Peyer's patch (tissue), 4 donors: Measurements from ENCODE around the gene NPAP1. TPM values are rescaled to one million over a fixed set of nuclear protein-coding genes. Genes with fewer than 3 reads are reported as not detected.
"Not testable (repeated sequence)": the region's sequence is repeated elsewhere in the genome, so short reads cannot be mapped to it uniquely, and the experiment has no call there.

Experiments
- DNase-seq, 3 donors: peaks; one replicate each; pipeline ENCODE4 v3.0.0-alpha.2; 2017 to 2019
- H3K27ac ChIP-seq, 4 donors: fragments of 200-600 bp; sonication (generic); one replicate each; pipeline ENCODE4 v1.5.1; 2016 to 2019
- H3K27me3 ChIP-seq, 2 donors: fragments of 200-600 bp; sonication (generic); one replicate each; pipeline ENCODE4 v1.5.1; 2019
- H3K36me3 ChIP-seq, 3 donors: fragments of 200-600 bp; sonication (generic); one replicate each; pipeline ENCODE4 v1.5.1; 2016 to 2019
- H3K4me1 ChIP-seq, 4 donors: fragments of 200-600 bp; sonication (generic); one replicate each; pipeline ENCODE4 v1.5.1; 2016 to 2019
- H3K4me3 ChIP-seq, 4 donors: fragments of 200-600 bp; sonication (generic); 1 replicate in 3 of 4; 2 replicates in 1 of 4; pipeline ENCODE4 v1.5.1; 2016 to 2019; ENCODE audit warnings: mild to moderate bottlenecking in 1 of 4
- H3K9me3 ChIP-seq, 4 donors: fragments of 200-600 bp; sonication (generic); one replicate each; pipeline ENCODE4 v1.5.1; 2016 to 2019; ENCODE audit warnings: mild to moderate bottlenecking in 1 of 4
- CTCF ChIP-seq, 6 experiments: fragments of 450-650 bp in 4 of 6; fragments of 200-600 bp in 2 of 6; sonication (generic) in 1 of 6; IDR thresholded peaks; one replicate each; pipeline ENCODE4 v1.5.1; 2017 to 2019; ENCODE audit warnings: antibody characterized with exemption in 6 of 6, mild to moderate bottlenecking in 3 of 6, moderate library complexity in 1 of 6
- POLR2A ChIP-seq, 2 donors: fragments of 450-650 bp; IDR thresholded peaks; one replicate each; pipeline ENCODE4 v1.5.1; 2017; ENCODE audit warnings: antibody characterized with exemption in 2 of 2, mild to moderate bottlenecking in 2 of 2, moderate library complexity in 2 of 2
- total RNA-seq, 4 donors: library from RNA; depleted of rRNA; stranded (reverse); fragments of >200 nt; gene quantifications; one replicate each; pipeline ENCODE4 v1.1.0, GENCODE V29; 2016

The NPAP1 gene, protein sequence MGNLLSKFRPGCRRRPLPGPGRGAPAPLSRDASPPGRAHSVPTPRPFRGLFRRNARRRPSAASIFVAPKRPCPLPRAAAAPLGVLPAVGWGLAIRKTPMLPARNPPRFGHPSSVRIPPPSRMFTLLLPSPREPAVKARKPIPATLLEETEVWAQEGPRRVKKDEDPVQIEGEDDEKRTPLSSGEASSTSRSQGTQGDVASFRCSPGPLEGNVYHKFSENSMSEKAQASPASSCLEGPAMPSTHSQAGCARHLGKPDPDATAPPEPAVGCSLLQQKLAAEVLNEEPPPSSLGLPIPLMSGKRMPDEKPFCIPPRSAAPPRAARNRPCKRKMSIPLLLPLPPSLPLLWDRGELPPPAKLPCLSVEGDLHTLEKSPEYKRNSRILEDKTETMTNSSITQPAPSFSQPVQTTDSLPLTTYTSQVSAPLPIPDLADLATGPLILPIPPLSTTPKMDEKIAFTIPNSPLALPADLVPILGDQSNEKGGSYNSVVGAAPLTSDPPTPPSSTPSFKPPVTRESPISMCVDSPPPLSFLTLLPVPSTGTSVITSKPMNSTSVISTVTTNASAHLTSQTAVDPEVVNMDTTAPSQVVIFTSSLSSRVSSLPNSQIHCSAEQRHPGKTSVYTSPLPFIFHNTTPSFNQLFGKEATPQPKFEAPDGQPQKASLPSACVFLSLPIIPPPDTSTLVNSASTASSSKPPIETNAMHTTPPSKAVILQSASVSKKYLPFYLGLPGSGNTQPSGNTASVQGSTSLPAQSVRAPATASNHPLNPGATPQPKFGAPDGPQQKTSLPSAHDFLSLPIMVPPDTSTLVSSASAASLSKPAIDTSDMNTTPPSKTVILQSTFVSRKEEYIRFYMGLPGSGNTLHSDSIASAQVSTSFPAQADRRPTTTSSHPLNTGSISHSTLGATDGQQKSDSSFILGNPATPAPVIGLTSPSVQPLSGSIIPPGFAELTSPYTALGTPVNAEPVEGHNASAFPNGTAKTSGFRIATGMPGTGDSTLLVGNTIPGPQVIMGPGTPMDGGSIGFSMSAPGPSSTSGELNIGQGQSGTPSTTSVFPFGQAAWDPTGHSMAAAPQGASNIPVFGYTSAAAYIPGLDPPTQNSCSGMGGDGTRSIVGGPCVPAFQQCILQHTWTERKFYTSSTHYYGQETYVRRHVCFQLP
- total RNA-seq, result not detected

GRCh38 chr15:24675332-24676144, at the start of gene NPAP1:
Gene NPAP1 (plus strand): TSS chr15:24675775. CDS start chr15:24675868, 93 bp downstream.
- no peak for DNase-seq
- no peak within 1 kb of the TSS for H3K4me3 ChIP-seq
- H3K27ac ChIP-seq, result no peak within 1 kb of the TSS
- peaks cover 0 to 10% (median 0%) of the 10 kb centered on the region in 4 donors for H3K9me3 ChIP-seq
- TF ChIP-seq POLR2A (IDR thresholded peaks at IDR 0.05) (no peak), CTCF (IDR thresholded peaks at IDR 0.05) (no peak)
- no peaks in the 10 kb centered on the region for H3K27me3 ChIP-seq
- no peaks in the 10 kb centered on the region for H3K4me1 ChIP-seq
- no peaks in the 10 kb centered on the region for H3K36me3 ChIP-seq

GRCh38 chr15:24627443-24627842, 48.1 kb upstream of the NPAP1 start:
- Histone ChIP-seq H3K27me3 (no peaks in the 10 kb centered on the region), H3K4me3 (no peak overlapping the region), H3K9me3 (peaks cover 0 to 3% (median 0%) of the 10 kb centered on the region in 4 donors), H3K4me1 (no peaks in the 10 kb centered on the region), H3K27ac (no peak overlapping the region), H3K36me3 (no peaks in the 10 kb centered on the region)
- no peak for DNase-seq
- TF ChIP-seq CTCF (IDR thresholded peaks at IDR 0.05), result no peak
- TF ChIP-seq POLR2A (IDR thresholded peaks at IDR 0.05), result no peak

- DNase-seq, result no peak
- peaks cover 0 to 14% (median 0%) of the 10 kb centered on the region in 4 donors for H3K9me3 ChIP-seq
- H3K36me3 ChIP-seq, result no peaks in the 10 kb centered on the region
- H3K4me3 ChIP-seq, result no peak overlapping the region
- no peaks in the 10 kb centered on the region for H3K4me1 ChIP-seq
- no peak overlapping the region for H3K27ac ChIP-seq
- no peaks in the 10 kb centered on the region for H3K27me3 ChIP-seq
- TF ChIP-seq POLR2A (IDR thresholded peaks at IDR 0.05) (no peak), CTCF (IDR thresholded peaks at IDR 0.05) (no peak)
Observed at GRCh38 chr15:24633082-24633481, 42.5 kb upstream of the NPAP1 start.

- H3K4me1 ChIP-seq, H3K9me3 ChIP-seq, H3K27ac ChIP-seq, H3K36me3 ChIP-seq, H3K27me3 ChIP-seq, H3K4me3 ChIP-seq, DNase-seq: not testable (repeated sequence)
Observed at GRCh38 chr15:24639412-24639811, 36.2 kb upstream of the NPAP1 start.

GRCh38 chr15:24645627-24646026, 29.9 kb upstream of the NPAP1 start:
- Histone ChIP-seq H3K4me3 (no peak overlapping the region), H3K9me3 (peaks cover 0 to 3% (median 0%) of the 10 kb centered on the region in 4 donors), H3K27ac (no peak overlapping the region), H3K36me3 (no peaks in the 10 kb centered on the region), H3K27me3 (no peaks in the 10 kb centered on the region), H3K4me1 (no peaks in the 10 kb centered on the region)
- no peak for TF ChIP-seq CTCF (IDR thresholded peaks at IDR 0.05)
- TF ChIP-seq POLR2A (IDR thresholded peaks at IDR 0.05), result no peak
- DNase-seq, result no peak
